Measurements from ENCODE around the gene TICAM2.

DNA sequence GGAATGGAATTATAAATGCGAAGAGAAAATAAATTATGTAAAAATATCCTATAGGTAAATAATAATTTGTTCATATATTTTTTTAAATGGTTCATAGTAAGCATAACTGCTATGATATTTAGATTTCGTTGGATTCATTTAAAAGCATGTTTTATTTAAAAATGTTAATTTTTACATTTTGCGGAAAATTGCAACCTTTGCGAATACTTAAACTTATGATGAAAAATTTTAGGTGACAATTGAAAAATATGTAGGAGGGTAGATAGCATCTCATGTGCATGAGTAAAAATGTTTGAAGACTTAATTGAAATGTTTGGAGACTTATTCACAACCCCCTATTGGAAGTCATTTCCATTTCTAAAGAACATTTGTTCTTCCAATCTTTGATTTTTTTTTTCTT lies 53.6 kb downstream of the TICAM2 start:
- TF ChIP-seq, protein P1, sequence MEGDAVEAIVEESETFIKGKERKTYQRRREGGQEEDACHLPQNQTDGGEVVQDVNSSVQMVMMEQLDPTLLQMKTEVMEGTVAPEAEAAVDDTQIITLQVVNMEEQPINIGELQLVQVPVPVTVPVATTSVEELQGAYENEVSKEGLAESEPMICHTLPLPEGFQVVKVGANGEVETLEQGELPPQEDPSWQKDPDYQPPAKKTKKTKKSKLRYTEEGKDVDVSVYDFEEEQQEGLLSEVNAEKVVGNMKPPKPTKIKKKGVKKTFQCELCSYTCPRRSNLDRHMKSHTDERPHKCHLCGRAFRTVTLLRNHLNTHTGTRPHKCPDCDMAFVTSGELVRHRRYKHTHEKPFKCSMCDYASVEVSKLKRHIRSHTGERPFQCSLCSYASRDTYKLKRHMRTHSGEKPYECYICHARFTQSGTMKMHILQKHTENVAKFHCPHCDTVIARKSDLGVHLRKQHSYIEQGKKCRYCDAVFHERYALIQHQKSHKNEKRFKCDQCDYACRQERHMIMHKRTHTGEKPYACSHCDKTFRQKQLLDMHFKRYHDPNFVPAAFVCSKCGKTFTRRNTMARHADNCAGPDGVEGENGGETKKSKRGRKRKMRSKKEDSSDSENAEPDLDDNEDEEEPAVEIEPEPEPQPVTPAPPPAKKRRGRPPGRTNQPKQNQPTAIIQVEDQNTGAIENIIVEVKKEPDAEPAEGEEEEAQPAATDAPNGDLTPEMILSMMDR (IDR thresholded peaks at IDR 0.05; ENCODE audit: borderline replicate concordance, extremely low read depth, low read length, poor library complexity, severe bottlenecking) = no peak
- TF ChIP-seq EZH2 (IDR thresholded peaks at IDR 0.05; ENCODE audit: borderline replicate concordance, low read depth, low read length, severe bottlenecking) = no peak

Data from DND-41 (cell line).